MM.1S (cell line): ENCODE data around the gene UBFD1.

Source experiments
- DNase-seq: peaks from one replicate; pipeline ENCODE4 v3.0.0-alpha.2; 2015
- H2AFZ ChIP-seq: fragments of 300-600 bp; sonication (generic); 2 replicates; pipeline ENCODE4 v1.6.0; 2016; ENCODE audit warnings: antibody characterized with exemption, low read length
- H3F3A ChIP-seq: fragments of 300-600 bp; sonication (generic); 2 replicates; pipeline ENCODE4 v1.6.1; 2016; ENCODE audit warnings: mild to moderate bottlenecking, antibody characterized with exemption, low read length, moderate library complexity, mixed read lengths; ENCODE audit not compliant: insufficient read depth
- H3K27ac ChIP-seq: fragments of 300-600 bp; sonication (generic); 2 replicates; pipeline ENCODE4 v1.5.1; 2016; ENCODE audit warnings: mild to moderate bottlenecking, low read length
- H3K27me3 ChIP-seq: fragments of 300-600 bp; sonication (generic); replicated peaks from 2 replicates; pipeline ENCODE4 v1.6.0; 2016; ENCODE audit warnings: low read length; ENCODE audit not compliant: insufficient read depth
- H3K36me3 ChIP-seq: fragments of 300-600 bp; sonication (generic); replicated peaks from 2 replicates; pipeline ENCODE4 v1.6.1; 2016; ENCODE audit warnings: mild to moderate bottlenecking, low read length, mixed read lengths; ENCODE audit not compliant: insufficient read depth
- H3K4me1 ChIP-seq: fragments of 300-600 bp; sonication (generic); 2 replicates; pipeline ENCODE4 v1.6.1; 2016; ENCODE audit warnings: low read length, mixed read lengths
- H3K4me2 ChIP-seq: fragments of 300-600 bp; sonication (generic); 2 replicates; pipeline ENCODE4 v1.6.0; 2016; ENCODE audit warnings: low read depth, low read length
- H3K4me3 ChIP-seq: fragments of 300-600 bp; sonication (generic); 2 replicates; pipeline ENCODE4 v1.5.1; 2016; ENCODE audit warnings: low read length, mixed read lengths
- H3K79me2 ChIP-seq: fragments of 300-600 bp; sonication (generic); 2 replicates; pipeline ENCODE4 v1.6.1; 2016; ENCODE audit warnings: mixed run types, low read length, mixed read lengths
- H3K9ac ChIP-seq: fragments of 300-600 bp; sonication (generic); 2 replicates; pipeline ENCODE4 v1.6.1; 2016; ENCODE audit warnings: low read length, mixed read lengths
- H3K9me2 ChIP-seq: fragments of 300-600 bp; sonication (generic); replicated peaks from 2 replicates; pipeline ENCODE4 v1.6.1; 2016; ENCODE audit warnings: mild to moderate bottlenecking, low read length, mixed read lengths; ENCODE audit not compliant: insufficient read depth
- H3K9me3 ChIP-seq: fragments of 300-600 bp; sonication (generic); replicated peaks from 2 replicates; pipeline ENCODE4 v1.6.1; 2016; ENCODE audit warnings: mild to moderate bottlenecking, low read length, mixed read lengths; ENCODE audit not compliant: insufficient read depth
- H4K20me1 ChIP-seq: fragments of 300-600 bp; sonication (generic); 2 replicates; pipeline ENCODE4 v1.6.1; 2016; ENCODE audit warnings: mild to moderate bottlenecking, low read length, moderate library complexity, mixed read lengths; ENCODE audit not compliant: insufficient read depth
- CTCF ChIP-seq: fragments of 300-600 bp; sonication (generic); IDR thresholded peaks from 2 replicates; pipeline ENCODE4 v1.5.1; 2016; ENCODE audit warnings: antibody characterized with exemption, low read length, mixed read lengths
- EZH2 ChIP-seq: fragments of 300-600 bp; sonication (generic); optimal IDR thresholded peaks from 2 replicates; pipeline ENCODE3; 2017; ENCODE audit warnings: low read depth, mild to moderate bottlenecking, antibody characterized with exemption, low read length, mixed read lengths
- EZH2phosphoT487 ChIP-seq: fragments of 300-600 bp; sonication (generic); IDR thresholded peaks from 2 replicates; pipeline ENCODE4 v1.6.1; 2018; ENCODE audit warnings: antibody characterized with exemption, low read length

UBFD1 gene

GRCh38 chr16:23577493-23577892, 20.0 kb downstream of the UBFD1 start:
- H3K9me3 ChIP-seq, result no peaks in the 10 kb centered on the region
- H2AFZ ChIP-seq, result no peak overlapping the region
- no peaks in the 10 kb centered on the region for H4K20me1 ChIP-seq
- H3K27me3 ChIP-seq, result no peaks in the 10 kb centered on the region
- H3K36me3 ChIP-seq, result peaks cover 11% of the 10 kb centered on the region; the same call in 1 of the 2 replicates
- H3K9me2 ChIP-seq, result no peaks in the 10 kb centered on the region
- no peaks in the 10 kb centered on the region for H3F3A ChIP-seq
- DNase-seq, result no peak
- H3K9ac ChIP-seq, result no peak overlapping the region
- no peak for TF ChIP-seq EZH2
- no peak overlapping the region for H3K27ac ChIP-seq
- no peak overlapping the region for H3K4me2 ChIP-seq
- H3K4me1 ChIP-seq, result no peaks in the 10 kb centered on the region
- H3K4me3 ChIP-seq, result no peak overlapping the region
- H3K79me2 ChIP-seq, result no peaks in the 10 kb centered on the region

- no peak overlapping the region for H3K9ac ChIP-seq
- no peak overlapping the region for H3K4me2 ChIP-seq
- H3K4me3 ChIP-seq, result no peak overlapping the region
- no peak overlapping the region for H2AFZ ChIP-seq
- no peaks in the 10 kb centered on the region for H3K9me3 ChIP-seq
- no peak for DNase-seq
- H3F3A ChIP-seq, result no peaks in the 10 kb centered on the region
- H3K4me1 ChIP-seq, result no peaks in the 10 kb centered on the region
- no peaks in the 10 kb centered on the region for H3K9me2 ChIP-seq
- TF ChIP-seq EZH2phosphoT487 (no peak), CTCF (no peak), EZH2 (no peak)
- peaks cover 11% of the 10 kb centered on the region; the same call in 1 of the 2 replicates for H3K36me3 ChIP-seq
- H3K27me3 ChIP-seq, result no peaks in the 10 kb centered on the region
- H3K27ac ChIP-seq, result no peak overlapping the region
- no peaks in the 10 kb centered on the region for H3K79me2 ChIP-seq
- H4K20me1 ChIP-seq, result no peaks in the 10 kb centered on the region
Measured at GRCh38 chr16:23578101-23578830, 20.7 kb downstream of the UBFD1 start.

GRCh38 chr16:23579371-23579770, 21.8 kb downstream of the UBFD1 start:
- Histone ChIP-seq H3K27ac (no peak overlapping the region), H3K4me2 (no peak overlapping the region), H3K36me3 (peaks cover 12% of the 10 kb centered on the region), H4K20me1 (no peaks in the 10 kb centered on the region), H3K79me2 (no peaks in the 10 kb centered on the region), H3K9ac (no peak overlapping the region), H3K9me3 (no peaks in the 10 kb centered on the region), H3F3A (no peaks in the 10 kb centered on the region), H3K4me1 (no peaks in the 10 kb centered on the region), H3K4me3 (no peak overlapping the region), H3K9me2 (no peaks in the 10 kb centered on the region), H2AFZ (no peak overlapping the region), H3K27me3 (no peaks in the 10 kb centered on the region)
- TF ChIP-seq EZH2phosphoT487 (no peak), CTCF (no peak), EZH2 (no peak)
- no peak for DNase-seq

- no peak overlapping the region for H3K9ac ChIP-seq
- DNase-seq, result no peak
- H3K4me1 ChIP-seq, result no peaks in the 10 kb centered on the region
- peaks cover 22% of the 10 kb centered on the region for H3K36me3 ChIP-seq
- H3K79me2 ChIP-seq, result no peaks in the 10 kb centered on the region
- no peaks in the 10 kb centered on the region for H3F3A ChIP-seq
- no peaks in the 10 kb centered on the region for H4K20me1 ChIP-seq
- no peak overlapping the region for H3K4me3 ChIP-seq
- H3K27me3 ChIP-seq, result no peaks in the 10 kb centered on the region
- H3K9me2 ChIP-seq, result no peaks in the 10 kb centered on the region
- H2AFZ ChIP-seq, result no peak overlapping the region
- no peak overlapping the region for H3K4me2 ChIP-seq
- no peak overlapping the region for H3K27ac ChIP-seq
- H3K9me3 ChIP-seq, result no peaks in the 10 kb centered on the region
- no peak for TF ChIP-seq EZH2phosphoT487
- TF ChIP-seq CTCF, result no peak
- TF ChIP-seq EZH2, result no peak
Measured at GRCh38 chr16:23580391-23580790, 22.9 kb downstream of the UBFD1 start.
